Mesendoderm (in vitro differentiated cells): Measurements from ENCODE around the gene PPARG.

ENCODE experiments used
- DNase-seq: peaks from one replicate; pipeline ENCODE4 v3.0.0; 2013
- H2AK5ac ChIP-seq: 2 replicates; pipeline ENCODE4 v1.6.1; 2013; ENCODE audit warnings: low read length, inconsistent platforms
- H2BK120ac ChIP-seq: 2 replicates; pipeline ENCODE4 v1.6.1; 2013; ENCODE audit warnings: low read depth, mild to moderate bottlenecking, low read length, moderate library complexity, mixed read lengths
- H2BK15ac ChIP-seq: replicated peaks from 2 replicates; pipeline ENCODE4 v1.6.1; 2013; ENCODE audit warnings: low read depth, mild to moderate bottlenecking, moderate library complexity
- H2BK5ac ChIP-seq: 2 replicates; pipeline ENCODE4 v1.6.1; 2013; ENCODE audit warnings: low read length, inconsistent platforms
- H3K18ac ChIP-seq: 2 replicates; pipeline ENCODE4 v1.6.1; 2013; ENCODE audit warnings: mild to moderate bottlenecking, low read length, mixed read lengths
- H3K23ac ChIP-seq: one replicate; pipeline ENCODE4 v1.6.1; 2013; ENCODE audit warnings: low read length
- H3K27ac ChIP-seq: 2 replicates; pipeline ENCODE4 v1.5.1; 2013; ENCODE audit warnings: low read depth, mild to moderate bottlenecking, inconsistent platforms, low read length, moderate library complexity
- H3K27me3 ChIP-seq: 2 replicates; pipeline ENCODE4 v1.6.1; 2013; ENCODE audit warnings: low read length, control low read depth, mild to moderate bottlenecking, inconsistent platforms; ENCODE audit not compliant: insufficient read depth, poor library complexity
- H3K36me3 ChIP-seq: 2 replicates; pipeline ENCODE4 v1.6.1; 2013; ENCODE audit warnings: low read length, inconsistent platforms; ENCODE audit not compliant: control insufficient read depth, insufficient read depth
- H3K4ac ChIP-seq: one replicate; pipeline ENCODE4 v1.6.1; 2013; ENCODE audit warnings: low read depth, mild to moderate bottlenecking, low read length, moderate library complexity
- H3K4me1 ChIP-seq: 2 replicates; pipeline ENCODE4 v1.6.1; 2013; ENCODE audit warnings: low read depth, low read length, inconsistent platforms; ENCODE audit not compliant: control insufficient read depth
- H3K4me2 ChIP-seq: 2 replicates; pipeline ENCODE4 v1.6.1; 2013; ENCODE audit warnings: low read length
- H3K4me3 ChIP-seq: 2 replicates; pipeline ENCODE4 v1.5.1; 2013; ENCODE audit warnings: mild to moderate bottlenecking, low read length
- H3K56ac ChIP-seq: one replicate; pipeline ENCODE4 v1.6.1; 2013; ENCODE audit warnings: low read length
- H3K79me1 ChIP-seq: 2 replicates; pipeline ENCODE4 v1.6.1; 2013; ENCODE audit warnings: low read length, inconsistent platforms
- H3K79me2 ChIP-seq: 2 replicates; pipeline ENCODE4 v1.6.1; 2013; ENCODE audit warnings: mild to moderate bottlenecking, low read length; ENCODE audit not compliant: control insufficient read depth, insufficient read depth
- H3K9ac ChIP-seq: 2 replicates; pipeline ENCODE4 v1.6.1; 2013; ENCODE audit warnings: low read length, inconsistent platforms
- H4K5ac ChIP-seq: one replicate; pipeline ENCODE4 v1.6.1; 2013; ENCODE audit warnings: low read length
- H4K8ac ChIP-seq: one replicate; pipeline ENCODE4 v1.6.1; 2013; ENCODE audit warnings: low read depth, mild to moderate bottlenecking, control low read depth, low read length, moderate library complexity
- WGBS: extraction: QIAGEN DNeasy Blood & Tissue Kit; methylation state at CpG from one replicate; pipeline ENCODE4 v1.1.7; 2013; ENCODE audit warnings: low lambda C conversion rate, missing lambda C conversion rate; ENCODE audit not compliant: insufficient coverage; ENCODE audit errors: extremely low coverage; 5-methylcytosine and 5-hydroxymethylcytosine counted together

The PPARG gene

GRCh38 chr3:12303534-12303933 is 14.7 kb downstream of the PPARG start:
- H4K5ac ChIP-seq: no peak overlapping the region
- H3K27ac ChIP-seq: no peak overlapping the region
- no peak overlapping the region for H2AK5ac ChIP-seq
- no peak overlapping the region for H3K23ac ChIP-seq
- H3K4me2 ChIP-seq: no peak overlapping the region
- no peaks in the 10 kb centered on the region for H3K36me3 ChIP-seq
- H3K4ac ChIP-seq: no peak overlapping the region
- no peak overlapping the region for H3K9ac ChIP-seq
- no peak overlapping the region for H2BK5ac ChIP-seq
- H2BK120ac ChIP-seq: no peak overlapping the region
- DNase-seq: no peak
- no peak overlapping the region for H3K56ac ChIP-seq
- no peak overlapping the region for H2BK15ac ChIP-seq
- no peaks in the 10 kb centered on the region for H3K4me1 ChIP-seq
- H3K79me1 ChIP-seq: no peaks in the 10 kb centered on the region
- H4K8ac ChIP-seq: no peak overlapping the region
- H3K18ac ChIP-seq: no peak overlapping the region
- no CpG with 5 or more reads among the region's 2 CpGs for WGBS
- H3K4me3 ChIP-seq: no peak overlapping the region
- no peaks in the 10 kb centered on the region for H3K79me2 ChIP-seq
- H3K27me3 ChIP-seq: no peaks in the 10 kb centered on the region

GRCh38 chr3:12303993-12304392 is 15.1 kb downstream of the PPARG start:
- Histone ChIP-seq H2AK5ac (no peak overlapping the region), H3K79me2 (no peaks in the 10 kb centered on the region), H2BK120ac (no peak overlapping the region), H3K79me1 (no peaks in the 10 kb centered on the region), H3K4ac (no peak overlapping the region), H3K4me3 (no peak overlapping the region), H3K27ac (no peak overlapping the region), H3K4me2 (no peak overlapping the region), H3K9ac (no peak overlapping the region), H2BK15ac (no peak overlapping the region), H4K5ac (no peak overlapping the region), H4K8ac (no peak overlapping the region), H3K36me3 (no peaks in the 10 kb centered on the region), H2BK5ac (no peak overlapping the region), H3K56ac (no peak overlapping the region), H3K23ac (no peak overlapping the region), H3K18ac (no peak overlapping the region), H3K27me3 (no peaks in the 10 kb centered on the region), H3K4me1 (no peaks in the 10 kb centered on the region)
- no CpG with 5 or more reads among the region's 6 CpGs for WGBS
- no peak for DNase-seq

- Histone ChIP-seq H3K18ac (no peak overlapping the region), H3K4me1 (no peaks in the 10 kb centered on the region), H3K4me3 (no peak overlapping the region), H2BK15ac (no peak overlapping the region), H2BK120ac (no peak overlapping the region), H3K56ac (no peak overlapping the region), H3K36me3 (no peaks in the 10 kb centered on the region), H3K4me2 (no peak overlapping the region), H4K8ac (no peak overlapping the region), H3K79me1 (no peaks in the 10 kb centered on the region), H4K5ac (no peak overlapping the region), H3K9ac (no peak overlapping the region), H3K27me3 (no peaks in the 10 kb centered on the region), H2BK5ac (no peak overlapping the region), H3K23ac (no peak overlapping the region), H3K4ac (no peak overlapping the region), H3K79me2 (no peaks in the 10 kb centered on the region), H2AK5ac (no peak overlapping the region), H3K27ac (no peak overlapping the region)
- no CpG with 5 or more reads among the region's 2 CpGs for WGBS
- no peak for DNase-seq
These were observed 18.3 kb downstream of the PPARG start for GRCh38 chr3:12307136-12307535.

GRCh38 chr3:12308517-12308916 is 19.6 kb downstream of the PPARG start:
- H3K79me2 ChIP-seq: no peaks in the 10 kb centered on the region
- H3K4me1 ChIP-seq: no peaks in the 10 kb centered on the region
- no peak overlapping the region for H4K5ac ChIP-seq
- no peak overlapping the region for H3K27ac ChIP-seq
- no peak overlapping the region for H2BK5ac ChIP-seq
- H3K27me3 ChIP-seq: no peaks in the 10 kb centered on the region
- no peak overlapping the region for H3K23ac ChIP-seq
- no peak overlapping the region for H3K56ac ChIP-seq
- DNase-seq: no peak
- no peaks in the 10 kb centered on the region for H3K36me3 ChIP-seq
- no peak overlapping the region for H4K8ac ChIP-seq
- no peak overlapping the region for H2BK120ac ChIP-seq
- H3K4me2 ChIP-seq: no peak overlapping the region
- no peak overlapping the region for H2AK5ac ChIP-seq
- no peak overlapping the region for H3K9ac ChIP-seq
- no peak overlapping the region for H2BK15ac ChIP-seq
- no peak overlapping the region for H3K4ac ChIP-seq
- no peak overlapping the region for H3K18ac ChIP-seq
- H3K4me3 ChIP-seq: no peak overlapping the region
- H3K79me1 ChIP-seq: no peaks in the 10 kb centered on the region

- no peak overlapping the region for H3K18ac ChIP-seq
- H3K4me3 ChIP-seq: no peak overlapping the region
These were observed 20.8 kb downstream of the PPARG start for GRCh38 chr3:12309716-12310115.

GRCh38 chr3:12312010-12312409 is 23.1 kb downstream of the PPARG start:
- no peak overlapping the region for H3K4me3 ChIP-seq
- no peak overlapping the region for H3K4ac ChIP-seq
- no peaks in the 10 kb centered on the region for H3K4me1 ChIP-seq
- H3K9ac ChIP-seq: no peak overlapping the region
- H2BK120ac ChIP-seq: no peak overlapping the region
- H3K18ac ChIP-seq: no peak overlapping the region
- H3K4me2 ChIP-seq: no peak overlapping the region
- no peak overlapping the region for H3K56ac ChIP-seq
- H2AK5ac ChIP-seq: no peak overlapping the region
- no peak overlapping the region for H4K5ac ChIP-seq
- no CpG with 5 or more reads among the region's 1 CpG for WGBS
- DNase-seq: no peak
- H3K79me2 ChIP-seq: no peaks in the 10 kb centered on the region
- no peak overlapping the region for H2BK15ac ChIP-seq
- no peaks in the 10 kb centered on the region for H3K27me3 ChIP-seq
- H3K23ac ChIP-seq: no peak overlapping the region
- no peak overlapping the region for H3K27ac ChIP-seq
- H2BK5ac ChIP-seq: no peak overlapping the region
- no peaks in the 10 kb centered on the region for H3K79me1 ChIP-seq
- no peak overlapping the region for H4K8ac ChIP-seq
- no peaks in the 10 kb centered on the region for H3K36me3 ChIP-seq

More at GRCh38 chr3:12309716-12310115, 20.8 kb downstream of the PPARG start:
- Histone ChIP-seq H3K27ac (no peak overlapping the region), H3K79me1 (no peaks in the 10 kb centered on the region), H3K4me2 (no peak overlapping the region), H4K8ac (no peak overlapping the region), H3K27me3 (no peaks in the 10 kb centered on the region), H3K4ac (no peak overlapping the region), H2BK15ac (no peak overlapping the region), H3K4me1 (no peaks in the 10 kb centered on the region), H2BK5ac (no peak overlapping the region), H2BK120ac (no peak overlapping the region), H4K5ac (no peak overlapping the region), H2AK5ac (no peak overlapping the region), H3K9ac (no peak overlapping the region), H3K79me2 (no peaks in the 10 kb centered on the region), H3K56ac (no peak overlapping the region), H3K36me3 (no peaks in the 10 kb centered on the region), H3K23ac (no peak overlapping the region)
- WGBS: no CpG with 5 or more reads among the region's 4 CpGs
- DNase-seq: no peak
